ENCODE results near the gene PDRG1. TPM values are rescaled to one million over a fixed set of nuclear protein-coding genes. Genes with fewer than 3 reads are reported as not detected.
A peak's percentile ranks its signal among the peaks of the same experiment; 100 is the strongest.

Gene PDRG1
- total RNA-seq, 1 donor from 2014 or later = 5.7 TPM

DNA sequence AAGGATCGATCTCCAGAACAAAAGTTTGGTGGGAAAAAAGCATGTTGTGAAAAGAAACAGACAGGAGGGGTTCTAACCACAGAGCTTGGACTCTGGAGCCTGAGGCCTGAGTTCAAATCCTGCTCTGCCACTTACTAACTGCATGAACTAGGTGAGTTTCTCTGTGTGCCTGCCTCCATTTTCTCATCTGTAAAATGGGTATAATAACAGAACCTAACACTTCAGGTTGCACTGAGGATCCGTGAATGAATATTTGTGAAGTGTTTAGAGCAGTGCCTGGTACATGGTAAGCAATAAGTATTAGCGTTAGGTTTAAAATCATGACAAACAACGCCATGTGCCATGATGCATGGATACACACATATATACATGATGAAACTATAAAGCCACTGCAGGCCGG, 44.8 kb downstream of the PDRG1 start:
- no peak for DNase-seq (ENCODE audit: low read depth, low spot score)

DNA sequence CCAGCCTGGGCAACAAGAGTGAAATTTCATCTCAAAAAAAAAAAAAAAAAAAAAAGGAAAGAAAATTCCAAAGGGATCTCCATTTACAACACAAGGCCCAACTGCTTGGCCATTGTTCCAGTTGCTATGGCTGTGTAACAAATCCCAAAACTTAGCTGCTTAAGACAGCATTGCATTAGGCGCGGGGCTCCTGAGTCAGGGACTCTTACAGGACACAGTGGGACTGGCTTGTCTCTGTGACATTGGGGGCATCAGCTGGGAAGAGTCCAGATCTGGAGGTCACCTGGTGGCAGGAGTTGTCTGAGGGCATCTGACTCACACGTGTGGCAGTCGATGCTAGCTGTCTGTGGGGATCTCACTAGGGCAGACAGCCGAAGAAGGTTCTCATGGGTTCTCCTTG, 45.8 kb downstream of the PDRG1 start:
- no peak for DNase-seq (ENCODE audit: low read depth, low spot score)

DNA sequence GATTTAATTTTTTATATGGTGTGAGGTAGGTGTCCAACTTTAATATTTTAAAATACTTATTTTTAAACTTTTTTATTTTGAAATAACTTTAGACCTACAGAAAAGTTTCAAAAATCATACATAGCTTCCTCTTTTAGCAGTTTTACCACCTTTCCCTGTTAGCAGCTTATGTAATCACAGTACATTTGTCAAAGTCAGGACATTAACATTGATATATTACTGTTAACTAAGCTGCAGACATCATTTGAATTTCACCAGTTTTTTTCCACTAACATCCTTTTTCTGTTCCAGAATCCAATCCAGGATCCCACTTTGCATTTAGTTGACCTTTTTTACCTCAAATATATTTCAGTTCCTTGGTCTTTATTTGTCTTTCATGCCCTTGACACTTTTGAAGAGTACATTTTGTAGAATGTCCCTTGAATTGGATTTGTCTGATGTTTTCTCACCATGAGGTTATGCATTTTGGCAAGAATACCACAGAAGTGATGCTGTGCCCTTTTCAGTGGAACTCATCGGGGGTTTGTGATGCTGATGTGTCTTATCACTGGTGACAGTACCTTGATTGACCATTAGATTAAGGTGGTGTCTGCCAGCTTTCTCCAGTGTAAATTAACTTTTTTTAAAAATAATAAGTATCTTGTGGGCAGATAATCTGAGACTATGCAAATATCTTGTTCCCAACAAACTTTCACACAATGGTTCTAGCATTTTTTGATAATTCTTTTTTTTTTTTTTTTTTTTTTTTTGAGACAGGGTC, 48.0 kb downstream of the PDRG1 start:
- DNase-seq (ENCODE audit: low read depth, low spot score) = no peak

GRCh38 chr20:31901615-31902014, 50.2 kb downstream of the PDRG1 start:
- DNase-seq (ENCODE audit: low read depth, low spot score) = no peak

- no peak for DNase-seq (ENCODE audit: low read depth, low spot score)
These were observed 54.3 kb downstream of the PDRG1 start for GRCh38 chr20:31897541-31897940.

DNA sequence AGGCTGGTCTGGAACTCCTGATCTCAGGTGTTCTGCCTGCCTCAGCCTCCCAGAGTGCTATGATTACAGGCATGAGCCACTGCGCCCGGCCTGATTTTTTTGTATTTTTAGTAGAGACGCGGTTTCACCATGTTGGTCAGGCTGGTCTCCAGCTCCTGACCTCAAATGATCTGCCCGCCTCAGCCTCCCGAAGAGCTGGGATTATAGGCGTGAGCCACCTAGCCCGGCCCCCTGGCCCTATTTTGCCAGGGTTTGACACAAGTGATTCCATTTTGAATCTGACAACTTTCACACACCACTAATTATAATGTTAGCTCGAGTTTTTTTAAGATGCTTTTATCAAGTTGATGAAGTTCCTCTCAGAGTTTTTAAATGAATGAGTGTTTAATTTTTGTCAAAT, 55.8 kb downstream of the PDRG1 start:
- no peak for DNase-seq (ENCODE audit: low read depth, low spot score)

DNA sequence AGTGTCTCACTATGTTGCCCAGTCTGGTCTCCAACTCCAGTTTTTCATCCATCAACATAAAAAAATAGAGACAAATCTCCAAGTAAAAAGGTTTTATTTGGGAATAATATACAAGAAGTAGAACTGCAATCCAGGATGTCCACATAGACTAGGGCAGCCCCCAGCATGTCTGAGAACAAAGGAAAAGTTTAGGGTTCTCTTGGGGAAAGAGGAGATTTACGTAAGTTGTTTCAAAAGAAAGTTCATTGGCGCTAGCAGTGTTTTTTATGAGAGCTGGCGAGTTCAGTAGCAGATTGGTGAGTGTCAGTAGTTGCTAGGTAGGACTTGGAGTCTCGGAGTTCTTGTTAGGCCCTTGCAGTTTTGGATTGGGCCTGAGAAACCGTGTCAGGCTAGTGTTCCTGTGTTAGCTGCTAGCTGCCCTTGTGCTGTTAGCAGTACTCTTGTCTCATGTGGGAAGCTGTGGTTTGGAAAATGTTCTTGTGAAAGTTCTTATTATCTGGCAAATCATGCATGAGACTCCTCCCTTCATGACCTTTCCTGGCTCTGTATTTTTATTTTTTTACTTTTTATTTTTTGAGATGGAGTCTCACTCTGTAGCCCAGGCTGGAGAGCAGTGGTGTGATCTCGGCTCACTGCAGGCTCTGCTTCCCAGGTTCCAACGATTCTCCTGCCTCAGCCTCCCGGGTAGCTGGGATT, 56.7 kb downstream of the PDRG1 start:
- peak; percentile 15 for DNase-seq (ENCODE audit: low read depth, low spot score)

Other genes starting within 250 kb of the PDRG1 start
- gene BCL2L1, start 229.2 kb downstream of the PDRG1 start, total RNA-seq = 81.2 and 97.4 TPM in 2 replicates
- gene TPX2, start 212.8 kb downstream of the PDRG1 start, total RNA-seq = 39.3 and 82.0 TPM in 2 replicates
- 0.11 and 0.40 TPM in 2 replicates for gene MYLK2, start 132.7 kb downstream of the PDRG1 start, total RNA-seq
- not detected in 2 replicates for gene FOXS1, start 106.4 kb downstream of the PDRG1 start, total RNA-seq
- not detected in 2 replicates for gene DUSP15, start 81.5 kb downstream of the PDRG1 start, total RNA-seq
- 0.04 and 0.07 TPM in 2 replicates for gene TTLL9, start 81.4 kb downstream of the PDRG1 start, total RNA-seq
- not detected in 2 replicates for gene XKR7, start 16.1 kb upstream of the PDRG1 start, total RNA-seq
- 6.4 and 10.3 TPM in 2 replicates for gene CCM2L, start 58.4 kb upstream of the PDRG1 start, total RNA-seq
- gene HCK, start 100.2 kb upstream of the PDRG1 start, total RNA-seq = not detected in 2 replicates
- 24.4 and 32.5 TPM in 2 replicates for gene TM9SF4, start 157.7 kb upstream of the PDRG1 start, total RNA-seq

Data from pulmonary artery endothelial cell (primary cell).